AG04449 (cell line): ENCODE measurements around the gene ERC2.

ENCODE experiments used
- CTCF ChIA-PET: fragments of 350-600 bp; formaldehyde crosslinking; extraction: SDS; loops from one replicate; lab custom pipeline; 2021; ENCODE audit warnings: antibody characterized with exemption; lab: Yijun Ruan, JAX
- POLR2A ChIA-PET: fragments of 400-600, 350-600 bp; formaldehyde crosslinking; extraction: SDS; loops from one replicate; lab custom pipeline; 2020; ENCODE audit warnings: antibody characterized with exemption, inconsistent platforms; lab: Yijun Ruan, JAX
- DNase-seq: peaks from one replicate; pipeline ENCODE4 v3.0.0-alpha.2; 2010; ENCODE audit warnings: low read depth, low spot score
- H3K4me3 ChIP-seq: 2 replicates; pipeline ENCODE4 v1.5.1; 2011; ENCODE audit warnings: low read depth, mild to moderate bottlenecking, control low read depth, low read length
- TF ChIP-seq, protein P1 (sequence below): IDR thresholded peaks from one replicate; pipeline ENCODE4 v1.5.1; 2011; ENCODE audit warnings: mild to moderate bottlenecking, moderate library complexity, low read length, control low read depth, inconsistent platforms; ENCODE audit not compliant: insufficient read depth; ENCODE audit errors: missing control alignments

Gene ERC2

DNA sequence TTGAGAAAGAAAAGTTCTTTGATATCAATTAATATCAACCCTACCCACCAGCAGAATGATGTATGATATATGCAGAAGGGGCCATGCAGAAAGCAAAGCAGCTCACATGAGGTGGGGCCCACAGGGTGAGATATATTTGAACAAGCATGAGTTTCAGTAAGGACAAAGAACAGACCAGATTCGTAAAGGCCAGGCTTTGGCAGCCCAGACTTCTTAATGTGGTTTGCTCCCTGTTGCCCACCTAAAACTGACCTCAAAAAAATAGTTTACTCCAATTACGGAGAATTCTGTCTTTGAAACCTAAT lies 725.5 kb downstream of the ERC2 start:
- POLR2A ChIA-PET: interaction anchor here (1.4 kb wide), 1 partner anchor 266 kb away, joined by 7 read pairs; no protein-coding TSS in a partner anchor
- DNase-seq: no peak
- TF ChIP-seq, protein P1, sequence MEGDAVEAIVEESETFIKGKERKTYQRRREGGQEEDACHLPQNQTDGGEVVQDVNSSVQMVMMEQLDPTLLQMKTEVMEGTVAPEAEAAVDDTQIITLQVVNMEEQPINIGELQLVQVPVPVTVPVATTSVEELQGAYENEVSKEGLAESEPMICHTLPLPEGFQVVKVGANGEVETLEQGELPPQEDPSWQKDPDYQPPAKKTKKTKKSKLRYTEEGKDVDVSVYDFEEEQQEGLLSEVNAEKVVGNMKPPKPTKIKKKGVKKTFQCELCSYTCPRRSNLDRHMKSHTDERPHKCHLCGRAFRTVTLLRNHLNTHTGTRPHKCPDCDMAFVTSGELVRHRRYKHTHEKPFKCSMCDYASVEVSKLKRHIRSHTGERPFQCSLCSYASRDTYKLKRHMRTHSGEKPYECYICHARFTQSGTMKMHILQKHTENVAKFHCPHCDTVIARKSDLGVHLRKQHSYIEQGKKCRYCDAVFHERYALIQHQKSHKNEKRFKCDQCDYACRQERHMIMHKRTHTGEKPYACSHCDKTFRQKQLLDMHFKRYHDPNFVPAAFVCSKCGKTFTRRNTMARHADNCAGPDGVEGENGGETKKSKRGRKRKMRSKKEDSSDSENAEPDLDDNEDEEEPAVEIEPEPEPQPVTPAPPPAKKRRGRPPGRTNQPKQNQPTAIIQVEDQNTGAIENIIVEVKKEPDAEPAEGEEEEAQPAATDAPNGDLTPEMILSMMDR: no peak
- no peak overlapping the region for H3K4me3 ChIP-seq
- CTCF ChIA-PET: interaction anchor here (0.8 to 1.9 kb wide), 4 partner anchors 9 to 868 kb away, joined by 3 to 9 read pairs (median 5); no protein-coding TSS in a partner anchor

DNA sequence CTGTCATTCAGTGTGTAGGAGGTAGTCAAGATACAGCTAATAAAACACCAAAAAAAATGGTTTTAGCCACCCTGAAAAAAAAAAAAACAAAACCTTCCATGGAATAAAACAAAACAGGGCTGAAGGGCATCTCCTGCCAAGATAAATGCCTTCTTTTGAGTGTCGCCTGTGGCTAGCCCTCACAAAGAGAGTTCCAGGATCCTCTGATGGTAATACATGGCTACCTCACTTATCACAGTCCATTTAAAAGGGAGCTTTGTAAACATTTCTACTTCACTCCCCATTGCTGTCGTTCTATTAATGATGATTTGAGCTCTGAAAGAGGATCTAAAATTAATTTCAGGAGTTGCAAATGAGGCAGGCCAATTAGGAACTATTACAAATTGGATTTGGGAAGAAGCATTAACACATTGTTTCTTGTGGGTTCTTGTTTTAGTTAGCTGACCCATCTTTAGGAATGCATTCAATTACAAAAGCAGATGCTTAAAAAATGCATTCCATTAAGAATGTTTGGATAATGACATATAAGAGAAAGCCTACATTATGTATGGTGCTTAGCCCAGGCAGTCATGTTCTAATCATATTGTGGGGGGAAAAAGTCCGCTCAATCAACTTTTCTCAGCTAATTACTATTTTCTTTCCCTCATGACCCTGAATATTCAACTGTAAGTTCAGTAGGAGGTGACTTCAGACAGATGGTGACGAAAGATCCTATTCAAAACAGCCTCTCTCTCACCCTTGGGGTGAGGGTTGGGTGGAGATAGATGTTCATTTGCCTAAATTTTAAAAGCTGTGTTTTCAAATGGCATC lies 726.0 kb downstream of the ERC2 start:
- TF ChIP-seq, protein P1: no peak
- H3K4me3 ChIP-seq: no peak overlapping the region
- POLR2A ChIA-PET: interaction anchor here (1.4 kb wide), 1 partner anchor 266 kb away, joined by 7 read pairs; no protein-coding TSS in a partner anchor
- DNase-seq: no peak
- CTCF ChIA-PET: interaction anchor here (0.8 to 1.9 kb wide), 5 partner anchors 9 to 868 kb away, joined by 3 to 9 read pairs (median 5); no protein-coding TSS in a partner anchor

DNA sequence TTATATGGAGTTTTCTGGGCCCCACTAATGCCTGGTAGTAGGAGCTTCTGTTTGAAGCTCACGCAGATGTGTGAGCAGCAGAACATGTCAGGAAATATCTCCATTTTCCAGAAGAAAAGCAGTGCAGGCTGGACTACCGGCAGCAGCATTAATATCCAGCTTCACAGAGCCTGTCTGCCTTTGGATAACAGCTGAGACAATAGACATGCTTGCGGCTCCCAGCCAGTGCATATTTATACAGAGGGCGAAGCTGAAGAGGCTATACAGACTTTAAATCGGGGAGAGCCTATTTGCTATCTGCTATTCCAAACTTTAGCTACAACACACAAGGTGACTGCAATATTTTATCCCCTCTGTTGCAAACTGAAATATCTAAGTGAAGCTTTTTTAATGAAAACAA lies 731.1 kb downstream of the ERC2 start:
- no peak overlapping the region for H3K4me3 ChIP-seq
- DNase-seq: no peak
- TF ChIP-seq, protein P1: no peak
- ChIA-PET CTCF (interaction anchor here (1.1 to 2.6 kb wide), 3 partner anchors 10 to 15 kb away, joined by 5 to 21 read pairs (median 5); no protein-coding TSS in a partner anchor), POLR2A (no interaction called here)

GRCh38 chr3:55735976-55736375 lies 732.3 kb downstream of the ERC2 start:
- DNase-seq: no peak

GRCh38 chr3:55731741-55732140 lies 736.5 kb downstream of the ERC2 start:
- ChIA-PET CTCF (interaction anchor here (1.1 to 7.2 kb wide), 4 partner anchors 10 to 894 kb away, joined by 3 to 59 read pairs (median 8); no protein-coding TSS in a partner anchor), POLR2A (no interaction called here)
- no peak for DNase-seq
- H3K4me3 ChIP-seq: no peak overlapping the region
- TF ChIP-seq, protein P1: no peak

More at GRCh38 chr3:55735976-55736375, 732.3 kb downstream of the ERC2 start:
- ChIA-PET CTCF (interaction anchor here (1.4 to 7.2 kb wide), 4 partner anchors 10 to 28 kb away, joined by 4 to 59 read pairs (median 4); no protein-coding TSS in a partner anchor), POLR2A (no interaction called here)
- TF ChIP-seq, protein P1: no peak
- H3K4me3 ChIP-seq: no peak overlapping the region

DNA sequence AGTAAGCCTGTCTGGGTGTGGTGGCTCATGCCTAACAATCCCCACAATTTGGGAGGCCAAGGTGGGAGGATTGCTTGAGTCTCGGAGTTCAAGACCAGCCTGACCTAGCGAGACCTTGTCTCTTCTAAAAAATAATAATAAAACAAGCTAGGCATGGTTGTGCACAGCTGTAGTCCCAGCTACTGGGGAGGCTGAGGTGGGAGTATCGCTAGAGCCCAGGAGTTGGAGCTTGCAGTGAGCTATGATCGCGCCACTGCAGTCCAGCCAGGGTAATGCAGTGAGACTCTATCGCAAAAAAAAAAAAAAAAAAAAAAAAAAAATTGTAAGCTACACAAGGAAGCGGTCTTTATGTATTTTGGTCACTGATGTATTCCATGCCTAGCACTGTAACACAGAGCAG lies 738.7 kb downstream of the ERC2 start:
- CTCF ChIA-PET: interaction anchor here (1.1 to 7.2 kb wide), 2 partner anchors 10 to 17 kb away, joined by 3 to 59 read pairs; no protein-coding TSS in a partner anchor
- no peak overlapping the region for H3K4me3 ChIP-seq
- TF ChIP-seq, protein P1: no peak
- no peak for DNase-seq
- POLR2A ChIA-PET: no interaction called here
